ENCODE measurements around the gene MMP17. TPM values are rescaled to one million over a fixed set of nuclear protein-coding genes. Genes with fewer than 3 reads are reported as not detected.

The MMP17 gene
- total and polyA plus RNA-seq, 9 donors = 0.78 to 15.6 (median 13.3) TPM

DNA sequence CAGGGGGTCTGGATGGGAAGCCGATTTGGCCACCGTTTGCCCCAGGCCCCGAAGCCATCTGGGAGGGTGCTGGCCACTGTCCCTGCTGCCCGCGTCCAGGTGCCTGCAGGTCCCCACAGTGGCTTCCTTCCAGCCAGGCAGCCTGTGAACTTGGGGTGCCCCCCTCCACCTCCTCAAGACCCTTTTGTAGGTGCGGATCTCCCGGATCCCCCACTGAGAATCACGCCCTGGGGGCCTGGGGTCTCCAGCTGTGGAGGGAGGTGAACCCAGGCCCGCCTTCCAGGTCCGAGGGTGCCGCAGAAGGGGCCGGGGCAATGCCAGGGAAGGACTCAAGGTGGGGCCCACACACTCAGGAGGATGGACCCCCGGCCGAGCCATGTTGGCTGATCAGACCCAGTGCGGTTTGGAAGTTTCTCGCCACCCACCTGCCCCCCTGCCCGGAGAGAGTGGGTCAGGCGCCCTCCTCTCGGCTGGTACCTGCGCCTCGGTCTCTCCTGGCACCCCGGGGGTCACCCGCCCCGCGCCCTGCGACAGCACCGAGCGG, 1.7 kb downstream of the MMP17 start:
- H3K36me3 ChIP-seq = no peaks in the 10 kb centered on the region
- H3K9me3 ChIP-seq = no peaks in the 10 kb centered on the region
- peak overlapping the region; percentile 62 to 76 for H3K27ac ChIP-seq
- no peaks in the 10 kb centered on the region for H3K27me3 ChIP-seq
- TF ChIP-seq, protein P1, sequence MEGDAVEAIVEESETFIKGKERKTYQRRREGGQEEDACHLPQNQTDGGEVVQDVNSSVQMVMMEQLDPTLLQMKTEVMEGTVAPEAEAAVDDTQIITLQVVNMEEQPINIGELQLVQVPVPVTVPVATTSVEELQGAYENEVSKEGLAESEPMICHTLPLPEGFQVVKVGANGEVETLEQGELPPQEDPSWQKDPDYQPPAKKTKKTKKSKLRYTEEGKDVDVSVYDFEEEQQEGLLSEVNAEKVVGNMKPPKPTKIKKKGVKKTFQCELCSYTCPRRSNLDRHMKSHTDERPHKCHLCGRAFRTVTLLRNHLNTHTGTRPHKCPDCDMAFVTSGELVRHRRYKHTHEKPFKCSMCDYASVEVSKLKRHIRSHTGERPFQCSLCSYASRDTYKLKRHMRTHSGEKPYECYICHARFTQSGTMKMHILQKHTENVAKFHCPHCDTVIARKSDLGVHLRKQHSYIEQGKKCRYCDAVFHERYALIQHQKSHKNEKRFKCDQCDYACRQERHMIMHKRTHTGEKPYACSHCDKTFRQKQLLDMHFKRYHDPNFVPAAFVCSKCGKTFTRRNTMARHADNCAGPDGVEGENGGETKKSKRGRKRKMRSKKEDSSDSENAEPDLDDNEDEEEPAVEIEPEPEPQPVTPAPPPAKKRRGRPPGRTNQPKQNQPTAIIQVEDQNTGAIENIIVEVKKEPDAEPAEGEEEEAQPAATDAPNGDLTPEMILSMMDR (IDR thresholded peaks at IDR 0.05) = no peak
- TF ChIP-seq POLR2A (IDR thresholded peaks at IDR 0.05) (no peak), EP300 (IDR thresholded peaks at IDR 0.05) (no peak)
- H3K4me3 ChIP-seq = peak overlapping the region; percentile 38
- intact Hi-C loops (cut with DNase I) = loop anchor here in 3 of 4 donors (1.0 to 10.0 kb wide), 8 partner anchors 24 to 915 kb away; no protein-coding TSS in a partner anchor
- peak in 3 of 5 donors; percentile 48 to 62 (median 48) for DNase-seq
- H3K4me1 ChIP-seq (ENCODE audit: insufficient read depth) = peaks cover 10% of the 10 kb centered on the region
- WGBS, 3 donors = 20 to 26% (median 25%) methylated on average over 20 to 28 of the region's 28 CpGs

DNA sequence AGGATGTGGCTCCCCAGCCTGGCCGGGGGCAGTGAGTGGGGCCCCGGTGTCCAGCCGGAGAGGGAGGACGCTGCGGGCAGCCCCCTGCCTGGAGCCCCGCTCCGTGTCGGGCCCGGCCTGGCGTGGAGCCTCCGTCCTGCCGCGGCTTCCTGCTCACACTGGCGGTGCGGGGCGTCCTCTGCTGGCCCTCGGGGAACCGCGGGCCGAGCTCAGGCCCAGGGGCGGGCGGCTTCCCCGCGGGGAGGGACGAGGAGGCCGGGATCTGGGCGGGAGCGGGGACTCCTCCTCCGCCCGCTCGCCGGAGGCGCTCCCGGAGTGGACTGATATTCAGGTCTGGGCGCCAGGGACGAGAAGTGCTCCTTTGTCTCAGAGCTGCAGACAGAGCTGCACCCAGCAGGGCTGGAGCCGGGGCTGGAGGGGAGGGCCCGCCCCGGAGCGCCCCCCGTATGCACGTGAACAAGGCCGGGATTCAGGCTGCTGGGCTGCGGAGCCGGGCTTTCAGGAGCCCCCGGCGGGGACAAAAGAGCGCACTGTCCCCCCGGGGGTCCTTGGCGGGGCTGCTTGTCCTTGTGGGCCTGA, 2.2 kb downstream of the MMP17 start:
- peak overlapping the region; percentile 62 to 76 for H3K27ac ChIP-seq
- intact Hi-C loops (cut with DNase I) = loop anchor here in 3 of 4 donors (5.0 to 10.0 kb wide), 4 partner anchors 67 to 916 kb away; no protein-coding TSS in a partner anchor
- TF ChIP-seq POLR2A (IDR thresholded peaks at IDR 0.05) (peak; percentile 44), EP300 (IDR thresholded peaks at IDR 0.05) (no peak)
- TF ChIP-seq, protein P1 (IDR thresholded peaks at IDR 0.05) = peak; percentile 65 to 85 (median 77)
- WGBS, 3 donors = 0 to 1% (median 1%) methylated on average over 4 to 50 of the region's 50 CpGs
- no peaks in the 10 kb centered on the region for H3K27me3 ChIP-seq
- no peaks in the 10 kb centered on the region for H3K9me3 ChIP-seq
- H3K4me1 ChIP-seq (ENCODE audit: insufficient read depth) = peaks cover 8% of the 10 kb centered on the region
- no peaks in the 10 kb centered on the region for H3K36me3 ChIP-seq
- DNase-seq = peak; percentile 87 to 94 (median 88)
- H3K4me3 ChIP-seq = peak overlapping the region; percentile 38

DNA sequence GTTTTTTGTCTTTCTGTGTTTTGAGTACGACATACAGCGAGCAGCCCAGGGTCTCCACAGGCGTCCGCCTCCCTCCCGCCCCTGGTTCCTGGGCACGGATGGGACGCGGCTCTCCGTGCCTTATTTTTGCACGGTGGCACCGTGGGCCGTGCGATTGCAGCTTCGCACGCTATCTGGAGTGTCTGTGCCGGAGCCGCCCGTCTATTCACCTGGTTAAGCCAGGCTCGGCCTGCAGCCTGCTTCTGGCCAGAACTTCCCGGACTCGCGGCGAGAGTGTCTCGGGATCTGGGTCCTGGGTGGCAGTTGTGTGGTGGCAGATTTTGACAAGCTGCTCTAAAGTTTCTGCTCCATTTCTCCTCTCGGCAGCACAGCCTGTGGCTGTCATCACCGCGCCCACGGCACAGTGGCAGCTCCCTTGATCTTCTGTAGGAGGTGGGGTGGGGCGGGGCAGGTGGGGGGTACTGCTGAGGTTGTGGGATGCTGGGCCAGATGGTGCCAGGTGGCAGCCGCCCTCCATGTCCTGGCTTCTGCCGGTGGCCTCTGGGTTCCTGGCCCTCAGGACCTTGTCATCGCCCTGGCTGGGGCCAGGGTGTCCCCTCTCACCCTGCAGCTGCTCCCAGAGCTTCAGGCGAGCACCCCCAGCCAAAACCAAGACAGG, 2.9 kb downstream of the MMP17 start:
- Histone ChIP-seq H3K27ac (peak overlapping the region; percentile 62 to 75), H3K4me3 (peak overlapping the region; percentile 38), H3K36me3 (no peaks in the 10 kb centered on the region), H3K4me1 (ENCODE audit: insufficient read depth) (peaks cover 8% of the 10 kb centered on the region), H3K9me3 (no peaks in the 10 kb centered on the region), H3K27me3 (no peaks in the 10 kb centered on the region)
- TF ChIP-seq, protein P1 (IDR thresholded peaks at IDR 0.05) = no peak
- TF ChIP-seq POLR2A (IDR thresholded peaks at IDR 0.05) = no peak
- TF ChIP-seq EP300 (IDR thresholded peaks at IDR 0.05) = no peak
- 1 to 2% (median 1%) methylated on average over 32 to 33 of the region's 33 CpGs for WGBS, 3 donors
- DNase-seq = peak in 2 of 5 donors; percentile 61 to 66
- intact Hi-C loops (cut with DNase I) = loop anchor here in 3 of 4 donors (5.0 to 10.0 kb wide), 4 partner anchors 66 to 916 kb away; no protein-coding TSS in a partner anchor

DNA sequence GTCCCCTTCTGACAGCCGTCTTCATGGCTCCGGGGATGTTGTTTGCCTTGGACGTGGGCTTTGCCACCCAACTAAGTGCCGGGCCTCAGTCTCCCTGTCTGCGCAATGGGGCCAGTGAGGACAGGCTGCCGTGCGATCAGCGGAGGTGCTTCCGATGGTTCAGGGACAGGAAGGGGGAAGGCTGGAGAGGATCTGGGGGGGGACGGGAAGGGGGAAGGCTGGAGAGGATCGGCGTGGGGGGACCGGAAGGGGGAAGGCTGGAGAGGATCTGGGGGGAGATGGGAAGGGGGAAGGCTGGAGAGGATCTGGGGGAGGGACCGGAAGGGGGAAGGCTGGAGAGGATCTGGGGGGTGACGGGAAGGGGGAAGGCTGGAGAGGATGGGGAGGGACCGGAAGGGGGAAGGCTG, 3.4 kb downstream of the MMP17 start:
- peak overlapping the region; percentile 38 for H3K4me3 ChIP-seq
- H3K36me3 ChIP-seq = no peaks in the 10 kb centered on the region
- 3 to 10% (median 4%) methylated on average over 9 to 16 of the region's 16 CpGs for WGBS, 3 donors
- intact Hi-C loops (cut with DNase I) = loop anchor here in 3 of 4 donors (5.0 to 10.0 kb wide), 4 partner anchors 66 to 917 kb away; no protein-coding TSS in a partner anchor
- peak overlapping the region; percentile 62 to 75 for H3K27ac ChIP-seq
- peak; percentile 61 to 82 (median 78) for DNase-seq
- peaks cover 8% of the 10 kb centered on the region for H3K4me1 ChIP-seq (ENCODE audit: insufficient read depth)
- no peaks in the 10 kb centered on the region for H3K9me3 ChIP-seq
- no peak for TF ChIP-seq EP300 (IDR thresholded peaks at IDR 0.05)
- no peak for TF ChIP-seq POLR2A (IDR thresholded peaks at IDR 0.05)
- TF ChIP-seq, protein P1 (IDR thresholded peaks at IDR 0.05) = no peak
- no peaks in the 10 kb centered on the region for H3K27me3 ChIP-seq

All from ovary (tissue), 9 donors.